ENCODE results near the gene SLC35F1. TPM values are rescaled to one million over a fixed set of nuclear protein-coding genes. Genes with fewer than 3 reads are reported as not detected.
A peak's percentile ranks its signal among the peaks of the same experiment; 100 is the strongest.
"Not testable (repeated sequence)": the region's sequence is repeated elsewhere in the genome, so short reads cannot be mapped to it uniquely, and the experiment has no call there.

Gene SLC35F1
- total RNA-seq: 1 to 10 TPM in 1 of 2 donors, under 1 TPM in 1; 0.81 to 1.6 TPM
- long read RNA-seq, partial matches to known transcripts: 0 of 1 reads
- long read RNA-seq, other reads (novel, unspliced or antisense): 1 of 1 reads

- ATAC-seq: peak; percentile 71 to 72
- intact Hi-C loops (cut with DNase I): no loop called here
- peak; percentile 18 for DNase-seq
Observed at GRCh38 chr6:117906958-117907600, at the start of gene SLC35F1. Gene SLC35F1, plus strand, starts transcription at chr6:117907264.

- DNase-seq; ATAC-seq; intact Hi-C loops (cut with DNase I): not testable (repeated sequence)
Observed at GRCh38 chr6:117858601-117859000, 48.5 kb upstream of the SLC35F1 start.

- no peak for ATAC-seq
- intact Hi-C loops (cut with DNase I): no loop called here
Observed at GRCh38 chr6:117861545-117861944, 45.5 kb upstream of the SLC35F1 start.

GRCh38 chr6:117866561-117866960 lies 40.5 kb upstream of the SLC35F1 start:
- ATAC-seq: no peak
- intact Hi-C loops (cut with DNase I): no loop called here
- no peak for DNase-seq

More at GRCh38 chr6:117861545-117861944, 45.5 kb upstream of the SLC35F1 start:
- no peak for DNase-seq

- intact Hi-C loops (cut with DNase I): no loop called here
- DNase-seq: no peak
- ATAC-seq: no peak
Observed at GRCh38 chr6:117870486-117871242, 36.4 kb upstream of the SLC35F1 start.

GRCh38 chr6:117880824-117881223 lies 26.2 kb upstream of the SLC35F1 start:
- ATAC-seq: no peak
- intact Hi-C loops (cut with DNase I): no loop called here
- no peak for DNase-seq

- DNase-seq (no peak), ATAC-seq (no peak)
- intact Hi-C loops (cut with DNase I): no loop called here
Observed at GRCh38 chr6:117890172-117890571, 16.9 kb upstream of the SLC35F1 start.

- DNase-seq (peak; percentile 33), ATAC-seq (peak; percentile 45 to 51)
- intact Hi-C loops (cut with DNase I): no loop called here
Observed at GRCh38 chr6:117906507-117906957, 532 bp upstream of the SLC35F1 start.

GRCh38 chr6:117907601-117908245 lies 659 bp downstream of the SLC35F1 start:
- peak; percentile 30 to 35 for ATAC-seq
- intact Hi-C loops (cut with DNase I): no loop called here
- peak; percentile 16 for DNase-seq

- peak in 1 of 2 donors; percentile 37 for ATAC-seq
- intact Hi-C loops (cut with DNase I): no loop called here
- peak; percentile 13 for DNase-seq
Observed at GRCh38 chr6:117908246-117909068, 1.4 kb downstream of the SLC35F1 start.

GRCh38 chr6:117909638-117910037 lies 2.6 kb downstream of the SLC35F1 start:
- no peak for ATAC-seq
- intact Hi-C loops (cut with DNase I): no loop called here
- DNase-seq: no peak

GRCh38 chr6:117910549-117910948 lies 3.5 kb downstream of the SLC35F1 start:
- intact Hi-C loops (cut with DNase I): no loop called here
- ATAC-seq (no peak), DNase-seq (no peak)

- no peak for ATAC-seq
- no peak for DNase-seq
- intact Hi-C loops (cut with DNase I): no loop called here
Observed at GRCh38 chr6:117911150-117911549, 4.1 kb downstream of the SLC35F1 start.

- no peak for DNase-seq
- no peak for ATAC-seq
- intact Hi-C loops (cut with DNase I): no loop called here
Observed at GRCh38 chr6:117911660-117912059, 4.6 kb downstream of the SLC35F1 start.

GRCh38 chr6:117915846-117916245 lies 8.8 kb downstream of the SLC35F1 start:
- DNase-seq: no peak
- intact Hi-C loops (cut with DNase I): no loop called here
- no peak for ATAC-seq

- ATAC-seq (no peak), DNase-seq (no peak)
- intact Hi-C loops (cut with DNase I): no loop called here
Observed at GRCh38 chr6:117916483-117916882, 9.4 kb downstream of the SLC35F1 start.

- DNase-seq: no peak
- no peak for ATAC-seq
- intact Hi-C loops (cut with DNase I): no loop called here
Observed at GRCh38 chr6:117917176-117917575, 10.1 kb downstream of the SLC35F1 start.

- DNase-seq (no peak), ATAC-seq (no peak)
- intact Hi-C loops (cut with DNase I): no loop called here
Observed at GRCh38 chr6:117918454-117918853, 11.4 kb downstream of the SLC35F1 start.

- no peak for DNase-seq
- intact Hi-C loops (cut with DNase I): no loop called here
- ATAC-seq: no peak
Observed at GRCh38 chr6:117919275-117919674, 12.2 kb downstream of the SLC35F1 start.
